ENCODE data around the gene ARID4A.

DNA sequence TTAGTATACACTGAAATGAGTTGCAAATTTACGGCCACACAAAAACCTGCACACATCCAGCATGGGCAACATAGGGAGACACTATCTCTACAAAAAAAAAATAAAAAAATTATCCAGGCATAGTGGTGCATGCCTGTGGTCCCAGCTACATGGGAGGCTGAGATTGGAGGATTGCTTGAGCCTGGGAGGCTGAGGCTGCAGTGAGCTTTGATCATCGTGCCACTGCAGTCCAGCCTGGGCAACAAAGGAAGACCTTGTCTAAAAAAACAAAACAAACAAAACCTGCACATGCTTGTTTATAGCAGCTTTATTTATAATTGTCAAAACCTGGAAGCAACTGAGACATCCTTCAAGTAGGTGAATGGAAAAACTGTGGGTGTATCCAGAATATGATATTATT is 92.5 kb downstream of the ARID4A start:
- TF ChIP-seq SUZ12 (IDR thresholded peaks at IDR 0.05; ENCODE audit: extremely low read depth, insufficient read depth, insufficient read length): no peak
- no peak for TF ChIP-seq YY1 (IDR thresholded peaks at IDR 0.05; ENCODE audit: insufficient read depth, insufficient read length)
